GM18909 (cell line): ENCODE measurements around the gene S1PR4.
A peak's percentile ranks its signal among the peaks of the same experiment; 100 is the strongest.

Experiments used
- ATAC-seq: cut with Tn5 transposase; IDR thresholded peaks from one replicate; pipeline ENCODE4 v1.9.1; 2021; ENCODE audit warnings: mild to moderate bottlenecking; ENCODE audit not compliant: unreplicated experiment, poor library complexity

S1PR4 gene, protein sequence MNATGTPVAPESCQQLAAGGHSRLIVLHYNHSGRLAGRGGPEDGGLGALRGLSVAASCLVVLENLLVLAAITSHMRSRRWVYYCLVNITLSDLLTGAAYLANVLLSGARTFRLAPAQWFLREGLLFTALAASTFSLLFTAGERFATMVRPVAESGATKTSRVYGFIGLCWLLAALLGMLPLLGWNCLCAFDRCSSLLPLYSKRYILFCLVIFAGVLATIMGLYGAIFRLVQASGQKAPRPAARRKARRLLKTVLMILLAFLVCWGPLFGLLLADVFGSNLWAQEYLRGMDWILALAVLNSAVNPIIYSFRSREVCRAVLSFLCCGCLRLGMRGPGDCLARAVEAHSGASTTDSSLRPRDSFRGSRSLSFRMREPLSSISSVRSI

DNA sequence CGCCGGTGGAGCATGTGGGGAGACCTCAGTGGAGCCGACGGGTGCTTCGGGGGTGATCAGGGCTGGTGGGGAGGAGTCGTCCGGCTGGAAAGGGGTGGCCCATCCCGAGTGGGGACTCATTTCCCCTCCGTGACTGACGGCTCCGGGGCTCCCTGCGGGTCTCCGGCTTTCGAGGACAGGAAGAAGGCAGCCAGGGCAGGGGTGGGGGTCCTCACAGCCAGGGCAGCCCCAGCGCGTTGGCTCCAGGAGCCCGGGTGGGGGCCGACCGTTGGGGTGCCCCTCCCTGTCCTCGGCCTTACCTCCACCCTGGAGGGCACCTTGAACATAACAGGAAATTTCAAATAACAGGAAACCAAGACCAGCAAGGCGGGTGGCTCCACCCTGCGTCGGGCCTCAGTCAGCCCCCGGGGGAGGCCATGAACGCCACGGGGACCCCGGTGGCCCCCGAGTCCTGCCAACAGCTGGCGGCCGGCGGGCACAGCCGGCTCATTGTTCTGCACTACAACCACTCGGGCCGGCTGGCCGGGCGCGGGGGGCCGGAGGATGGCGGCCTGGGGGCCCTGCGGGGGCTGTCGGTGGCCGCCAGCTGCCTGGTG is at the start of gene S1PR4:
Gene S1PR4, plus strand, starts transcription at position 393 of the 596 bp plus-strand sequence. Its CDS starts 24 bp downstream, at position 417.
- peak; percentile 45 for ATAC-seq

DNA sequence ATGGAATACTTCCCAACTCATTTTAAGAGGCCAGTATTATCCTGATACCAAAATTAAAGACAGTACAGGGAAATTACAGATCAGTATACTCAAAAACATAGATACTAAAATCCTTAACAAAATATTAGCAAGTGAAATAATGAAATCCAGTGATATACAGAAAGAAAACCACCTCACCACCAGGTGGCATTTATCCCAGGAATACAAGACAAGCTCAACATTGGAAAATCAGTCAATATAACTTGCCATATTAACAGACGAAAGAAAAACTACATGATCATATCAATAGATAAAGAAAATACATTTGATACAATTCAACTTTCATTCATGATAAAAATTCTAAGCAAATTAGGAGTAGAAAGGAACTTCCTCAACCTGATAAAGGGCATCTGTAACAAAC is 49.5 kb upstream of the S1PR4 start:
- ATAC-seq = no peak

DNA sequence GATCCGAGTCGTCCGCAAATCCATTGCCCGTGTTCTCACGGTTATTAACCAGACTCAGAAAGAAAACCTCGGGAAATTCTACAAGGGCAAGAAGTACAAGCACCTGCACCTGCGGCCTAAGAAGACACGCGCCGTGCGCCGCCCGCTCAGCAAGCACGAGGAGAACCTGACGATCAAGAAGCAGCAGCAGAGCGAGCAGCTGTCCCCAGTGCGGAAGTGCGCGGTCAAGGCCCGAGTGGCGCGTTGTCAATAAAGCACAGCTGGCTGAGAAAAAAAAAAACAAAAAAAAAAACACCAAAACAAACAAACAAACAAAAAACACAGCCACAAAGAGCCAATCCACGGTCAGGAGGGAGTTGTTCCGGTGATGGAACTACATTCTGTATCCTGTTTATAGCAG is 47.4 kb upstream of the S1PR4 start:
- ATAC-seq = no peak

DNA sequence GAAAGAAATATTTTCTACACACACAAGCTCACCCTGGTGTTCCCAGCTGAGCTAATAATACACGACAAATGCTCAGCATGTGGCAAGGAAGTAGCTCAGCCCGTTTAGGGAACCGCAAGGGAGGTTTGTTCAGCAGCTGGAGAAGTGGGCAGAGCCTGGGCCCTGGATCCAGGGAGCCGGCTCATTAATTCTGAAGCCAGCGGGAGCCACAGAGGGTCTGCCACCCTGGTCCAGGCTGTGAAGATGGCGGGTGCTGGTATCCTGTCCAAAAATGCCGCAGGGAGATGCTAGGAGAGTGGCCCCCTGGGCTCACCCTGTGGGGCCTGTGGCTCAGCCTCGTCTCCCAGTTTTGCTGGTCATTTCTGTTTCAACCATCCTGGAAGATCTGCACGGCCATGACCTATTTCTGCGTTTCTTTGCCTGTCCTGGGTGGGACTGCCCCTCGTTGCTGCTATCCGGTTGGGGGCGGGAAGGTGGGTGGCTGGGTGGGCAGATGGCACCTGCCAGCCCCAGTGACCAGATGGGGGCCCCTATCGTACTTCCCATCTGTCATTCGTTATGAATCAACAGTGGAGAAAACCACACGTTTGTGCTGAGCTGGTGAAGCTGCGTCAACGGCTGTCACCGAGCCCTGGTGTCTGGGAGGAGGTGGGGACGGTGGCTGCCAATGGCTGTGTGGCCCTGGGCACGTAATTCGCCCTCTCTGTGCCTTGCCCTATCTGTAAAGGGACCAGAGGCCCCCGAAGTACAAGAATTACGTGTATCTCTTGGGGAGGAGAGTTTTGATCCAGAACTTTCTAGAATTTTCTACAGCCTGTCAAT is 45.4 kb upstream of the S1PR4 start:
- ATAC-seq = peak; percentile 67

DNA sequence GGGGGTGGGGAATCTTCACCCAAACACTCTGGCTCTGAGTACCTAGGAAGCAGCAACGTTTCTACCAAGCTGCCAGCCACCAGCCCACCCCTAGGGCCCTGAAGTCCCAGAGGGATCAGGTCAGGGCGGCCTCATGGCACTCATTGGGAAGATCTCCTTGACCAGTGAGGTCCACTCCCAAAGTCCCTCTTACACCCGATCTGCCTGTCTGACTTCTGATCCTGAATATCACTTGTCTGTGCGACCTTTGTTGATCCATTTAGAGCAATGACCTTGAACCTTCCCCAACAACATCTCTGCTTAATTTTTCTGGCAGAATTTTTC is 44.8 kb upstream of the S1PR4 start:
- peak; percentile 4 for ATAC-seq

DNA sequence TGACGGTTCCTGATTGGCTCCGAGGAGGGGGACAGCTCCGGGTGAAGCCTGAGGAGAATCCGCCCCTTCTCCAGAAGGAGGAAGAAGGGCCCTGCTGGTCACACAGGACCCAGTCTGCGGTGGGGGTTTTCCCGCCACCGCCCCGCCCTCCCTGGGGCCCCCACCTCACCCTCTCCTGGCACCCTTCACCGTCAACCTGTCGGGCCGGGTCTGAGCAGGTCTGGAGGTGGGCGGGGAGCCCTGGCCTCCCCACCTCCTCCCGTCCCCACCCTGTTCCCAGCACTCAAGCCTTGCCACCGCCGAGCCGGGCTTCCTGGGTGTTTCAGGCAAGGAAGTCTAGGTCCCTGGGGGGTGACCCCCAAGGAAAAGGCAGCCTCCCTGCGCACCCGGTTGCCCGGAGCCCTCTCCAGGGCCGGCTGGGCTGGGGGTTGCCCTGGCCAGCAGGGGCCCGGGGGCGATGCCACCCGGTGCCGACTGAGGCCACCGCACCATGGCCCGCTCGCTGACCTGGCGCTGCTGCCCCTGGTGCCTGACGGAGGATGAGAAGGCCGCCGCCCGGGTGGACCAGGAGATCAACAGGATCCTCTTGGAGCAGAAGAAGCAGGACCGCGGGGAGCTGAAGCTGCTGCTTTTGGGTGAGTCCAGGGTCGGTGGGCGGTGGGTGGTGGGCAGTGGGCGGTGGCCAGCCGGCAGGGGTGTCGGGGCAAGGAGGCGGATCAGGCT is 42.4 kb upstream of the S1PR4 start, which contains the start of gene GNA15:
Gene GNA15, plus strand, starts transcription at position 73 of the 723 bp plus-strand sequence. Its CDS starts 418 bp downstream, at position 491.
- ATAC-seq = no peak

DNA sequence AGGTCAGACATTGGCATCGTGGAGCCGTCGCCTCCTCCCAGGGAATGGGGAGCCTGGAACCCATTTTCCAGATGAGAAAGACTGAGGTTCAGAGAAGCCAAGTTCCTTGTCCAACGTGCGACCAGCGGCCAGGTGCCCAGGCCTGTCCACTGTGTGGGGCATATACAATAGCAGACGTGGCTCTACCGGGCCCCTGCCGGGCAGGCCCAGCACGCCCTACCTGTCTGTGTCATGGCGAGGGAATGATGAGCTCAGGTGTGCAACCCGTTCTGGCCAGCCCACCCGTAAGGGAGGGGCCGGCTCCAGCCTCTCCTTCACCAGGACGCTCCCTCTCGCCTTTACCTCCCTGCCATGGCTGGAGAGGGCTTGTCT is 41.9 kb upstream of the S1PR4 start:
- ATAC-seq = no peak

DNA sequence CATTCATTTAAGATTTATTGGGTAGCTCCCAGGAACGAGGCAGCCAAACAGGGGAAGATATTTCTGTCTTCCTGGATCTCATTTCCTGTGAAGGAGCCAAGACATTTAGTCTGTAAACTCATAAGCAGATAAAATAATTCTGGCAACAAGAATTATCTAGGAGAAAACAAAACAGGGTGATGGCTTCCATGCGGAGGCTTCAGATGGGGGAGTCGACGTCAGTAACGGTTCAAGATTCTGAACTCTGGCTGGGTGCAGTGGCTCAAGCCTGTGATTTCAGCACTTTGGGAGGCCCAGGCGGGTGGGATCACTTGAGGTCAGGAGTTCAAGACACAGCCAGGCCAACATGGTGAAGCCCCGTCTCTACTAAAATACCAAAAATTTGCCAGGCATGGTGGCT is 41.5 kb upstream of the S1PR4 start:
- ATAC-seq = no peak

DNA sequence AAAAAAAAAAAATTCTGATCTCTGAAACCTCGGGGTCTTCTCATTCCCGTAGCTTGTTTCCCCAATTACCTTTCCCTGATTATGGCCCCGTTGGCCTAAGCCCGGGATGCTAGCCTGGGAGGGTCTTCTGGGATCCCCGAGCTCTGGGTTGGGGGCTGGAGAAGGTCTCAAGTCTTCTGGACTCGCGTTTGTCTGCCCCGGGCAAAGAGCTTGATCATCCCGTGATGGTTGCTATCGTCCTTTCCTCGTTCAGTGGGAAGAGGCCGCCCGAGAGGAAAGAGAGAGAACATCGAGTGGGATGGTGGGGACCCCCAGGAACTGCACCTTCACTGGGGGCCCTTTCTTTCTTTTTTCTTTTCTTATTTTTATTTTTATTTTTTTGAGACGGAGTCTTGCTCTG is 40.3 kb upstream of the S1PR4 start:
- ATAC-seq = no peak

DNA sequence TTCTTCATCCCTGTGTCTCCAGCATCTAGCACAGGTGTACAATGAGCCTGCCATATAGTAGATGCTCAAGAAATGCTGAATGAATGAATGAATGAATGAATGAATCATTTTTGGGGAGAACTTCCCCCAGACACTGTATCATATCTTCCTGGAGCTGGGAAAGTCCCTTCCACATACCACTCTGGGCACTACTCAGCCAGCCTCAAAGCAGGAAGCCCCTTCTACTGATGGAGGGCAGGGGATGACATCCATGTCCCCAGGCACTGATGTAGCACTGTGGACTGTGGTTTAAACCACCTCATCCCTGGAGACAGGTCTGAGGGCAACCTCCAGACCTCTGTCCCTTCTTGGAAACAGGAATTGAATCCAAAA is 37.9 kb upstream of the S1PR4 start:
- ATAC-seq = no peak

DNA sequence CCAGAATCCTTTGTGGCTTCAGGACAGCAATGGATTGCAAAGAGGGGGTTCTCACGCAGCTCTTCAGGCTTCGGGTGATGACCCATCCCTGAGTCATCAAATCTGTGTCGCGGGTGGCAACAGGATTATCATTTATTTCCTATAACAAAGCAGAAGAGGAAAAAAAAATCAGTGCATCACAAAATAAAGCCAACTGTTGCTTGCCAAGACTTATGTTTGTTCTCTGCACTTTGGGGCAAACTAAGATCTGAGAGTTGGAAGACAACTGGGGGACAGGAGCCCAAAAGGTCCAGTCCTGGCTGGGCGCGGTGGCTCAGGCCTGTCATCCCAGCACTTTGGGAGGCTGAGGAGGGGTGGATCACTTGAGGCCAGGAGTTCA is 36.3 kb upstream of the S1PR4 start:
- ATAC-seq = no peak

DNA sequence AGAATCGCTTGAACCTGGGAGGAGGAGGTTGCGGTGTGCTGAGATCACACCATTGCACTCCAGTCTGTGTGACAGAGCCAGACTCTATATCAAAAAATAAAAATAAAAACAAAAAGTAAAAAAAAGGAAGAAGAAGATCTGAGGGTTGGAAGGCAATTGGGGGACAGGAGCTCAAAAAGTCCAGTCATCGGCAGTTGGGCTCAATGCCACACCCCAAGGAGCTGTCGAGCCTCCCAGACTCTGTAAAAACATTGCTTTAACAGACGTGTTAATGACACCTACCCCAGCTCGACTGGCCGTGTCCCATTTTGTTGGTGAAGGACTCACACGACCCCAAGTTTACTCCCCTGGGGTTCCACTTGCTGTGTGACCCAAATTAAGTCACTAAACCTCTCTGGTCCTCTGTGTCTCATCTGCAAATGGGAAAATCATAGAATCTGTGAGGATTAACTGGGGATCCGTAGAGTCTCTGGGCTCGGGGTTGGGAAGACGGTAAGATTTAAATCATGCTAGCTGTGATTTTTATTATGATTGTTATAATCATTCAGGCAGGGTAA is 35.7 kb upstream of the S1PR4 start:
- no peak for ATAC-seq

DNA sequence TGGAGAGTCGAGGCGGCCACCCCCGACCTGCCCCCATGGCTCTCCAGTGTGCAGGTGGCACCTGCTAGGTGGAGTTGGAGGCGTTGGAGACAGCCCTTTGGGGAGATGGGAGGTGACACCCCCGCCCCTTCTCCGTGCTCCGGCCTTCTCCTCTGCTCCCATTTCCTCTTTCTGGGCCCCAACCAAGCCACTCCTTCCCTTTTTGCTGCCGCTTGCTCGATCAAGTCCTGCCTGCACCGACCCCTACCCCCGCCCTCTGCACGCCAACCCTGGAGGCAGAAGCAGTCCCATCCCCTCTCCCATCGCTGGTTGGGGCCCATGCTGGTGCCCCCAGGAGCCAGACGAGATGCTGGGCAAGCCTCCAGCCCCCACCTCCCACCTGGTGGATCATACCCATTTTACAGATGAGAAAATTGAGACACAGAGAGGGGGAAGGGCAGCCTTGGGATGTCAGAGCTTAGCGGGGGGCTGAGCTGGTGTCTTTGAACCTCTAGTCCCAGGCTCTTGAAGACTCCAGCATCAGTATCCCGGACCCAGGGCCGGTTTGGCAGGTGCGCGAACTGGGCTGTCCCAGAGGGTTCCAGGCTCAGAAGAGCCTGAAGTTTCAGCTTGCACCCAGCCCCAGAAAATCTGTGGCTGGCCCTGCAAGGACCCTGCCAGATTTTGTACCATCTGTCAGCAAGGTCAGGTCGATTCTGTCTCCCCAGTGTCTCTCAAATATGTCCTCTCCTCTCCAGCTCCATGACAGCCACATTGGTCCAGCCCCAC is 32.5 kb upstream of the S1PR4 start:
- no peak for ATAC-seq

DNA sequence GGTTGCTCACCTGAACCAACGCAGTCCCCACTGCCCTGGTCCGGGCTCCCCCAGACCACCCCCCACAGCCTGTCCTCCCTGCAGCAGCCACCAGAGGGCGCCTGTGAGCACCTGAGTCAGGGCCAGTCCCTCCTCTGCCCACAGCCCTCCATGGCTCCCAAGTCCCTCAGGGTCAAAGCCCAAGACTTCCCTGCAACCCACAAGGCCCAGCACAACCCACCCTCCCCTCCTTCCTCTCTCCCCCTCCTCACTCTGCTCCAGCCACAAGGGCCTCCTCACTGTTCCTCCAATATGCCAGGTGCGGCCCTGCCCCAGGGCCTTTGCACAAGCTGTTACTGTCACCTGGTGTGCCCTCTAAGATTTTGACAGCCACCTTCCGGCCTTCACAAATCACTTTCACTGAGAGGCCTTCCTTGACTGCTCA is 31.9 kb upstream of the S1PR4 start:
- no peak for ATAC-seq

DNA sequence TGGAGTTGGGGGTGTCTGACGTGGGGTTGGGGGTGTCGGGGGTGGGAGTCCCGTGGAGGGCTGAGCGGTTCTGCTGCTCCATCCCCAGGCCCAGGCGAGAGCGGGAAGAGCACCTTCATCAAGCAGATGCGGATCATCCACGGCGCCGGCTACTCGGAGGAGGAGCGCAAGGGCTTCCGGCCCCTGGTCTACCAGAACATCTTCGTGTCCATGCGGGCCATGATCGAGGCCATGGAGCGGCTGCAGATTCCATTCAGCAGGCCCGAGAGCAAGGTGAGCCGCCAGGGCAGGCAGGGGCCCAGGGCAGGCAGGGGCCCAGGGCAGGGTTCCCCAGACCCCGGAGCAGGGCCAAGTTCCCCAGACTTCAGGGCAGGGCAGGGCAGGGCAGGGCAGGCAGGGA is 30.1 kb upstream of the S1PR4 start:
- ATAC-seq = no peak

DNA sequence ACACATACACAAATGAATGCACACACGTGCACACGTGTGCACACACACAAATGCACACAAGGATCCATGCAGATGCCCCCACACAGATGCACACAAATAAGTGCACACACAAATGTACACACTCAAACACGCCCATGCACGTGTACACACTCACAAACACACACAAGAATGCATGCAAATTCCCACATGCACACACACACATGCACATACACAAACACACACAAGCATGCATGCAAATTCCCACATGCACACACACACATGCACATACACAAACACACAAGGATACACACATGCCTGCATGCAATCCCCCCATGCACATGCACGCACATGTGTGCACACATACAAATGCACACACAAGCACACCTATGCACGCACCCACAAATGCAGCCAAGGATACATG is 29.5 kb upstream of the S1PR4 start:
- no peak for ATAC-seq

DNA sequence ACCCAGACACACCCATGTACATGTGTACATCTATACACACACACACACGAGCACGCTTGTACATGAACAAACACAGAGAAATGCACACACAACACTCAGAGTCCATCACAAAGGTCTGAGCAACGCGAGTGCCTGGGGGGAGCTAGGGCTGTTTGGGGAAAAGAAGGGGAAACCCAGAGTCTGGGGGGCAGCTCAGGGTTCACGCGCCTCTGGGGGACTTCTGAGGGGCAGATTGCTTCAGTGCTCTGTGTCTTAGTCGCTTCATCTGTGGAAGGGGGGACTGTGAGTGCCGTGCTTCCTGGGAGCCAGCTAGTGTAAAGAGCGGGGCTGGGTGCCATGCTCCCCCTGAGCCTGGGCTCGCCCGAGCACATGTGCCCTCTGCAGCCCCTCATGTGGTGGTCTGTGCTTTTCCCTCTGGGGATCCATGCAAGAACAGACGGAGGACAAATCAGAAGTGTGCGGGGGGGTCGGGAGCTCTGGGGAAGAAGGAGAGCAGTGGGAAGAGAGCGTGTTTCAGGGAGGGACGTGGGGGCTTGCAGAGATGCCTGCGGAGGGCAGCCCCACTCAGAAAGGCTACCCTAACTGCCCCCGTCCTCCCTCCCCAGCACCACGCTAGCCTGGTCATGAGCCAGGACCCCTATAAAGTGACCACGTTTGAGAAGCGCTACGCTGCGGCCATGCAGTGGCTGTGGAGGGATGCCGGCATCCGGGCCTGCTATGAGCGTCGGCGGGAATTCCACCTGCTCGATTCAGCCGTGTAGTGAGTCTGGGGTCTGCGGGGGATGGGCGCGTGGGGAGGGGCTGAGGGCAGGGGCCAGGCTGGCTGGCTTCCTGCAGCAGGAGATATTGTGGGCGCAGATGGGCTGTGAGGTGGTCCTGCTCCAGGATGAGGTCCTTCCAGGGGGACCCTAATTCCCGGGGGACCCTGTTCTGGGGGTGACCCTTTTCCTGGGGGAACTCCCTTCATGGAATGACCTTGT is 28.8 kb upstream of the S1PR4 start:
- ATAC-seq = no peak

DNA sequence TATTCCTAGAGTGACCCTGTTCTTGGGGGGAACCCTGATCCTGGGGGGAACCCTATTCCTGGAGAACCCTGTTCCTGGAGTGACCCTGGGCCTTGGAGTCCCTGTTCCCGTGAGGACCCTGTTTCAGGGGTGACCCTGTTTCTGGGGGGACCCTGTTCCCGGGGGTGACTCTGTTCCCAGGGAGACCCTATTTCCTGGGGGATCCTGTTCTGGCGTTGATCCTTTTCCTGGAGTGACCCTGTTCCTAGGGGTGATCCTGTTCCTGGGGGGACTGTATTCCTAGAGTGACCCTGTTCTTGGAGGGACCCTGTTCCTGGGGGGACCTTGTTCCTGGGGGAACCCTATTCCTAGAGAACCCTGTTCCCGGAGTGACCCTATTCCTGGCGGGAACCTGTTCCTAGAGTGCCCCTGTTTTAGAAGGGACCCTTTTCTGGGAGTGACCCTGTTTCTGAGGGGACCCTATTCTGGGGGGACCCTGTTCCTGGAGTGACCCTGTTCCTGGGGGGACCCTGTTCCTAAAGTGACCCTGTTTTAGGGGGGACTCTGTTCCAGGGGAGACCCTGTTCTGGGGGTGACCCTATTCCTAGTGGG is 27.7 kb upstream of the S1PR4 start:
- no peak for ATAC-seq
